GM23338 (cell line): Measurements from ENCODE around the gene LCN6.
"Not testable (repeated sequence)": the region's sequence is repeated elsewhere in the genome, so short reads cannot be mapped to it uniquely, and the experiment has no call there.

ENCODE experiments used
- CREB1 ChIP-seq: fragments of 250-450 bp; sonication (Bioruptor Pico); IDR thresholded peaks from 2 replicates; pipeline ENCODE4 v1.5.0; 2020; ENCODE audit warnings: low read depth, mild to moderate bottlenecking, moderate library complexity
- CTCF ChIP-seq, 2 experiments: fragments of 200-600 bp in 1 of 2; sonication (generic) in 1 of 2; conservative IDR thresholded peaks; 2 replicates each; pipeline versions ENCODE4 v1.5.1 to v1.6.1; 2016 to 2017; ENCODE audit warnings: antibody characterized with exemption in 2 of 2, low read depth in 2 of 2, mild to moderate bottlenecking in 2 of 2, moderate library complexity in 1 of 2
- ETS1 ChIP-seq: IDR thresholded peaks from 2 replicates; pipeline ENCODE4 v1.6.1; 2016; ENCODE audit warnings: antibody characterized with exemption
- EZH2 ChIP-seq: fragments of 200-600 bp; sonication (generic); IDR thresholded peaks from one replicate; pipeline ENCODE4 v1.8.0; 2017; ENCODE audit warnings: antibody characterized with exemption, mild to moderate bottlenecking, low read depth; ENCODE audit not compliant: unreplicated experiment
- EZH2phosphoT487 ChIP-seq: fragments of 200-600 bp; sonication (generic); IDR thresholded peaks from one replicate; pipeline ENCODE4 v1.8.1; 2018; ENCODE audit warnings: antibody characterized with exemption; ENCODE audit not compliant: unreplicated experiment
- JUNB ChIP-seq: IDR thresholded peaks from one replicate; pipeline ENCODE4 v1.6.1; 2016; ENCODE audit warnings: antibody characterized with exemption; ENCODE audit not compliant: unreplicated experiment
- NANOG ChIP-seq: IDR thresholded peaks from 2 replicates; pipeline ENCODE4 v1.6.1; 2016; ENCODE audit warnings: antibody characterized with exemption, borderline replicate concordance
- POLR2AphosphoS5 ChIP-seq: IDR thresholded peaks from 2 replicates; pipeline ENCODE4 v1.6.1; 2016; ENCODE audit warnings: antibody characterized with exemption, low read depth
- REST ChIP-seq: IDR thresholded peaks from one replicate; pipeline ENCODE4 v1.6.1; 2018; ENCODE audit warnings: antibody characterized with exemption; ENCODE audit not compliant: unreplicated experiment
- ZNF331 ChIP-seq: fragments of 250-450 bp; sonication (Bioruptor Pico); IDR thresholded peaks from 2 replicates; pipeline ENCODE4 v1.5.0; 2020; ENCODE audit warnings: low read depth, mild to moderate bottlenecking, moderate library complexity
- ZNF462 ChIP-seq: fragments of 250-450 bp; sonication (Bioruptor Pico); IDR thresholded peaks from 2 replicates; pipeline ENCODE4 v1.5.0; 2020; ENCODE audit warnings: mild to moderate bottlenecking, moderate library complexity

- TF ChIP-seq CTCF (conservative IDR thresholded peaks at IDR 0.05; ENCODE audit: low read depth in 2 of 2); ETS1; EZH2phosphoT487; REST; ZNF462 (CRISPR knock-in tag); POLR2AphosphoS5; EZH2; CREB1 (CRISPR knock-in tag); JUNB; NANOG; ZNF331: not testable (repeated sequence)
These were observed 37.4 kb upstream of the LCN6 start for GRCh38 chr9:136785565-136786355.
